Measurements from ENCODE around the gene C1orf122.

The C1orf122 gene

GRCh38 chr1:37797750-37798345 is 9.7 kb upstream of the C1orf122 start:
- in situ Hi-C loops (cut with HindIII; ENCODE audit: low sequenced_read_pairs): no loop called here

GRCh38 chr1:37802439-37802838 is 5.2 kb upstream of the C1orf122 start:
- in situ Hi-C loops (cut with HindIII; ENCODE audit: low sequenced_read_pairs): no loop called here

GRCh38 chr1:37807220-37807554 is 403 bp upstream of the C1orf122 start:
- in situ Hi-C loops (cut with HindIII; ENCODE audit: low sequenced_read_pairs): no loop called here

GRCh38 chr1:37808369-37809319 is 1.1 kb downstream of the C1orf122 start:
- in situ Hi-C loops (cut with HindIII; ENCODE audit: low sequenced_read_pairs): no loop called here

- in situ Hi-C loops (cut with HindIII; ENCODE audit: low sequenced_read_pairs): no loop called here
Measured at GRCh38 chr1:37809942-37810341, 2.4 kb downstream of the C1orf122 start.

- in situ Hi-C loops (cut with HindIII; ENCODE audit: low sequenced_read_pairs): no loop called here
Measured at GRCh38 chr1:37811027-37811655, 3.6 kb downstream of the C1orf122 start.

- in situ Hi-C loops (cut with HindIII; ENCODE audit: low sequenced_read_pairs): no loop called here
Measured at GRCh38 chr1:37813529-37814145, 6.0 kb downstream of the C1orf122 start.

- in situ Hi-C loops (cut with HindIII; ENCODE audit: low sequenced_read_pairs): no loop called here
Measured at GRCh38 chr1:37814252-37814651, 6.7 kb downstream of the C1orf122 start.

- in situ Hi-C loops (cut with HindIII; ENCODE audit: low sequenced_read_pairs): no loop called here
Measured at GRCh38 chr1:37817481-37817880, 9.9 kb downstream of the C1orf122 start.

GRCh38 chr1:37821481-37821880 is 13.9 kb downstream of the C1orf122 start:
- in situ Hi-C loops (cut with HindIII; ENCODE audit: low sequenced_read_pairs): no loop called here

GRCh38 chr1:37822906-37823815 is 15.6 kb downstream of the C1orf122 start:
- in situ Hi-C loops (cut with HindIII; ENCODE audit: low sequenced_read_pairs): no loop called here

- in situ Hi-C loops (cut with HindIII; ENCODE audit: low sequenced_read_pairs): no loop called here
Measured at GRCh38 chr1:37824001-37824400, 16.4 kb downstream of the C1orf122 start.

GRCh38 chr1:37825506-37825905 is 17.9 kb downstream of the C1orf122 start:
- in situ Hi-C loops (cut with HindIII; ENCODE audit: low sequenced_read_pairs): no loop called here

GRCh38 chr1:37828410-37829074 is 21.0 kb downstream of the C1orf122 start:
- in situ Hi-C loops (cut with HindIII; ENCODE audit: low sequenced_read_pairs): no loop called here

- in situ Hi-C loops (cut with HindIII; ENCODE audit: low sequenced_read_pairs): no loop called here
Measured at GRCh38 chr1:37831109-37831508, 23.5 kb downstream of the C1orf122 start.

GRCh38 chr1:37831809-37832208 is 24.2 kb downstream of the C1orf122 start:
- in situ Hi-C loops (cut with HindIII; ENCODE audit: low sequenced_read_pairs): no loop called here

- in situ Hi-C loops (cut with HindIII; ENCODE audit: low sequenced_read_pairs): no loop called here
Measured at GRCh38 chr1:37836788-37837187, 29.2 kb downstream of the C1orf122 start.

GRCh38 chr1:37839676-37840075 is 32.1 kb downstream of the C1orf122 start:
- in situ Hi-C loops (cut with HindIII; ENCODE audit: low sequenced_read_pairs): no loop called here

- in situ Hi-C loops (cut with HindIII; ENCODE audit: low sequenced_read_pairs): no loop called here
Measured at GRCh38 chr1:37840711-37841110, 33.1 kb downstream of the C1orf122 start.

GRCh38 chr1:37841652-37842051 is 34.1 kb downstream of the C1orf122 start:
- in situ Hi-C loops (cut with HindIII; ENCODE audit: low sequenced_read_pairs): no loop called here
